Suprapubic skin (tissue), 4 donors: ENCODE measurements around the gene MCFD2. TPM values are rescaled to one million over a fixed set of nuclear protein-coding genes. Genes with fewer than 3 reads are reported as not detected.

Source experiments
- DNase-seq, 2 donors: peaks; one replicate each; pipeline ENCODE4 v3.0.0-alpha.2; 2019; ENCODE audit warnings: low spot score in 2 of 2
- H3K27ac ChIP-seq: fragments of 200-600 bp; sonication (generic); one replicate; pipeline ENCODE4 v1.5.1; 2019
- H3K27me3 ChIP-seq: fragments of 200-600 bp; sonication (generic); one replicate; pipeline ENCODE4 v1.5.1; 2019
- H3K36me3 ChIP-seq: fragments of 200-600 bp; sonication (generic); one replicate; pipeline ENCODE4 v1.5.1; 2019
- H3K4me1 ChIP-seq: fragments of 200-600 bp; sonication (generic); one replicate; pipeline ENCODE4 v1.5.1; 2019
- H3K4me3 ChIP-seq: fragments of 200-600 bp; sonication (generic); one replicate; pipeline ENCODE4 v1.5.1; 2019; ENCODE audit warnings: mild to moderate bottlenecking
- H3K9me3 ChIP-seq: fragments of 200-600 bp; sonication (generic); one replicate; pipeline ENCODE4 v1.5.1; 2019
- EP300 ChIP-seq: sonication (generic); formaldehyde crosslinking; IDR thresholded peaks from one replicate; pipeline ENCODE4 v1.6.1; 2017; ENCODE audit warnings: antibody characterized with exemption
- POLR2A ChIP-seq, 2 donors: fragments of 450-650 bp; IDR thresholded peaks; one replicate each; pipeline ENCODE4 v1.6.1; 2017; ENCODE audit warnings: antibody characterized with exemption in 2 of 2, mild to moderate bottlenecking in 2 of 2, moderate library complexity in 2 of 2
- POLR2AphosphoS5 ChIP-seq, 3 donors: sonication (generic); formaldehyde crosslinking; IDR thresholded peaks; one replicate each; pipeline ENCODE4 v1.6.1; 2017; ENCODE audit warnings: antibody characterized with exemption in 3 of 3
- WGBS: methylation state at CpG from one replicate; pipeline ENCODE4 v1.1.5; 2018; 5-methylcytosine and 5-hydroxymethylcytosine counted together
- total RNA-seq, 4 donors: library from RNA; depleted of rRNA; stranded (reverse); fragments of >200 nt; gene quantifications; one replicate each; pipeline ENCODE4 v1.1.0, GENCODE V29; 2016
- TF ChIP-seq, protein P1 (sequence below), 2 donors: fragments of 200-600 bp in 1 of 2; fragments of 450-650 bp in 1 of 2; sonication (generic) in 1 of 2; IDR thresholded peaks; one replicate each; pipeline ENCODE4 v1.5.1; 2016 to 2019; ENCODE audit warnings: antibody characterized with exemption in 2 of 2, mild to moderate bottlenecking in 1 of 2, moderate library complexity in 1 of 2

The MCFD2 gene
- total RNA-seq, 4 donors from 2014 or later: 40.5 to 42.4 (median 41.6) TPM

DNA sequence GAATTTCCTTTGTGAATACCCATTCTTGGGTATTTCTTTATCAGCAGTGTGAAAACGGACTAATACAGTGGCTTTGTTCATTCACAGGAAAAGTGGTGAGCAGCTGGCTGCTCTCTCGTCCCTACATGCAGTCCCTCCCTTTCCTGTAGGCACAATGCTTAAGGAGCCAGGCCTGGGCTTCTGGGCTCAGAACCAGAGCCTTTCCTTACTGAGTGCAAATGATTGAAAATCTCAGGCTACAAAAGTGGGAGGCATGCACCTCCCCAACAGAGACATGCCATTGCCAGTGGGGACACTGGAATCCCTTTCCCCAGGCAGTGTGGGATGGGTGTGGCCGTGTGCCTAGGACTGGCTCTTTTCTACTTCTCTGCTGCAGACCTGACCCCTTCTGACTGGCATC lies 61.3 kb downstream of the MCFD2 start:
- Histone ChIP-seq H3K27ac (peak overlapping the region; percentile 25), H3K27me3 (no peaks in the 10 kb centered on the region), H3K36me3 (no peaks in the 10 kb centered on the region), H3K9me3 (no peaks in the 10 kb centered on the region), H3K4me1 (peaks cover 47% of the 10 kb centered on the region), H3K4me3 (no peak overlapping the region)
- WGBS: 40% methylated on average over 3 of the region's 3 CpGs
- DNase-seq: no peak
- TF ChIP-seq EP300: no peak
- TF ChIP-seq POLR2AphosphoS5 (IDR thresholded peaks at IDR 0.05): no peak
- no peak for TF ChIP-seq POLR2A (IDR thresholded peaks at IDR 0.05)
- TF ChIP-seq, protein P1, sequence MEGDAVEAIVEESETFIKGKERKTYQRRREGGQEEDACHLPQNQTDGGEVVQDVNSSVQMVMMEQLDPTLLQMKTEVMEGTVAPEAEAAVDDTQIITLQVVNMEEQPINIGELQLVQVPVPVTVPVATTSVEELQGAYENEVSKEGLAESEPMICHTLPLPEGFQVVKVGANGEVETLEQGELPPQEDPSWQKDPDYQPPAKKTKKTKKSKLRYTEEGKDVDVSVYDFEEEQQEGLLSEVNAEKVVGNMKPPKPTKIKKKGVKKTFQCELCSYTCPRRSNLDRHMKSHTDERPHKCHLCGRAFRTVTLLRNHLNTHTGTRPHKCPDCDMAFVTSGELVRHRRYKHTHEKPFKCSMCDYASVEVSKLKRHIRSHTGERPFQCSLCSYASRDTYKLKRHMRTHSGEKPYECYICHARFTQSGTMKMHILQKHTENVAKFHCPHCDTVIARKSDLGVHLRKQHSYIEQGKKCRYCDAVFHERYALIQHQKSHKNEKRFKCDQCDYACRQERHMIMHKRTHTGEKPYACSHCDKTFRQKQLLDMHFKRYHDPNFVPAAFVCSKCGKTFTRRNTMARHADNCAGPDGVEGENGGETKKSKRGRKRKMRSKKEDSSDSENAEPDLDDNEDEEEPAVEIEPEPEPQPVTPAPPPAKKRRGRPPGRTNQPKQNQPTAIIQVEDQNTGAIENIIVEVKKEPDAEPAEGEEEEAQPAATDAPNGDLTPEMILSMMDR (IDR thresholded peaks at IDR 0.05): no peak

DNA sequence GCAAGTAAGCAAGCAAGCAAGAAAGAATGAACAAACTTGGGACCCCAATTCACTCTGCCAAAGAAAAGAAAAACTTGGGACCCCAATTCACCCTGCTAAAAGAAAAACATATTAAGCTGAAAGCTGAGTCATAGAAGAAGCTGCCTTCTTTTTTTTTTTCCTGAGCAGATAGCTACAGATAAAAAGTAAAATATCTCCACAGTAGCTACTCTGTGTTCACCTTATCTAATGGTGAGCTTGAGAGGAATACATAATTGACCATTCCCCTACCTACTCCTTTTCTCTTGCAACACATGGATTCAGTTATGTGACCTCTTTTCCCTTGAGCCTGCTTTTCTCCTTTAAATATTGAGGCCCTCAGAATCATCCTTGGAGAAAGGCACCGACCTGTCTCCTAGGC lies 63.0 kb downstream of the MCFD2 start:
- Histone ChIP-seq H3K27ac (no peak overlapping the region), H3K4me1 (peaks cover 50% of the 10 kb centered on the region), H3K36me3 (no peaks in the 10 kb centered on the region), H3K4me3 (no peak overlapping the region), H3K27me3 (no peaks in the 10 kb centered on the region), H3K9me3 (no peaks in the 10 kb centered on the region)
- TF ChIP-seq, protein P1 (IDR thresholded peaks at IDR 0.05): no peak
- no peak for TF ChIP-seq POLR2AphosphoS5 (IDR thresholded peaks at IDR 0.05)
- TF ChIP-seq EP300: no peak
- TF ChIP-seq POLR2A (IDR thresholded peaks at IDR 0.05): no peak
- 88% methylated on average over 1 of the region's 1 CpG for WGBS
- no peak for DNase-seq

DNA sequence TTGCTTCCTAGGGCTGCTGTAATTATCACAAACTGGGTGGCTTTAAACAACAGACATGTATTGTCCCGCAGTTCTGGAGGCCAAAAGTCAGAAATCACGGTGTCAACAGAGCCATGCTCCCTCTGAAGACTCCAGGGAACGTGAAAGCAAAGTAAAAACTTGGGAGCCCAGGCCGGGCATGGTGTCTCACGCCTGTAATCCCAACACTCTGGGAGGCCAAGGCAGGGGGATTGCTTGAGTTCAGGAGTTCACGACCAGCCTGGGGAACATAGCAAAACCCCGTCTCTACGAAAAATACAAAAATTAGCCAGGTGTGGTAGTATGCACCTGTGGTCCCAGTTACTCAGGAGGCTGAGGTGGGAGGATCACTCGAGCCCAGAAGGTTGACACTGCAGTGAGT lies 63.5 kb downstream of the MCFD2 start:
- no peaks in the 10 kb centered on the region for H3K9me3 ChIP-seq
- peaks cover 54% of the 10 kb centered on the region for H3K4me1 ChIP-seq
- no peaks in the 10 kb centered on the region for H3K36me3 ChIP-seq
- no peak for TF ChIP-seq POLR2AphosphoS5 (IDR thresholded peaks at IDR 0.05)
- TF ChIP-seq EP300: no peak
- TF ChIP-seq, protein P1 (IDR thresholded peaks at IDR 0.05): no peak
- no peak for TF ChIP-seq POLR2A (IDR thresholded peaks at IDR 0.05)
- 88% methylated on average over 9 of the region's 9 CpGs for WGBS
- DNase-seq: peak in 1 of 2 donors; percentile 36
- no peak overlapping the region for H3K4me3 ChIP-seq
- no peaks in the 10 kb centered on the region for H3K27me3 ChIP-seq
- no peak overlapping the region for H3K27ac ChIP-seq

Other genes starting within 250 kb of the MCFD2 start
- 10 to 100 TPM; 15.0 to 26.7 (median 17.8) TPM for gene SOCS5, start 216.5 kb downstream of the MCFD2 start, total RNA-seq
- 10 to 100 TPM; 44.1 to 65.1 (median 48.3) TPM for gene TTC7A, start 25.4 kb upstream of the MCFD2 start, total RNA-seq
- gene STPG4, start 239.5 kb upstream of the MCFD2 start, total RNA-seq: 1 to 10 TPM in 1 of 4 donors, under 1 TPM in 2, not detected in 1; 0.49 to 1.4 (median 0.91) TPM